Activated B cell treated with CpG ODN at 0.5 μM for 24 hours (primary cell): ENCODE results near the gene EVX2. TPM values are rescaled to one million over a fixed set of nuclear protein-coding genes. Genes with fewer than 3 reads are reported as not detected.
A peak's percentile ranks its signal among the peaks of the same experiment; 100 is the strongest.

Source experiments
- ATAC-seq: fragments of 200-7000 bp; cut with Tn5 transposase; one replicate; pipeline ENCODE4 v1.10.0; 2021; ENCODE audit warnings: low read depth, mild to moderate bottlenecking, moderate library complexity
- CTCF ChIA-PET: fragments of 350-600 bp; sonication (Branson Sonifier 250); formaldehyde crosslinking; loops from one replicate; lab custom pipeline; 2021; ENCODE audit warnings: antibody characterized with exemption; lab: Charles Lee
- POLR2A ChIA-PET: fragments of 350-600 bp; sonication (Branson Sonifier 250); formaldehyde crosslinking; loops from one replicate; lab custom pipeline; 2021; ENCODE audit warnings: antibody characterized with exemption; lab: Charles Lee
- DNase-seq: peaks from one replicate; pipeline ENCODE4 v3.0.0; 2022
- H3K27ac Mint-ChIP-seq: one replicate; pipeline ENCODE4 v1.8.0; 2020; ENCODE audit warnings: mixed read lengths
- H3K27me3 Mint-ChIP-seq: one replicate; pipeline ENCODE4 v1.8.0; 2021; ENCODE audit warnings: mixed read lengths
- H3K36me3 Mint-ChIP-seq: one replicate; pipeline ENCODE4 v1.8.0; 2021; ENCODE audit warnings: low read depth, mixed read lengths
- H3K4me1 Mint-ChIP-seq: one replicate; pipeline ENCODE4 v1.8.0; 2021; ENCODE audit warnings: mixed read lengths
- H3K4me3 Mint-ChIP-seq: one replicate; pipeline ENCODE4 v1.8.0; 2020; ENCODE audit warnings: mild to moderate bottlenecking, mixed read lengths
- H3K9me3 Mint-ChIP-seq: one replicate; pipeline ENCODE4 v1.8.0; 2020; ENCODE audit warnings: mixed read lengths
- intact Hi-C: fragments of 100-400 bp; cut with micrococcal nuclease; formaldehyde crosslinking; loops from one replicate; pipeline ENCODE4 v1.15.1; 2024
- total RNA-seq: library from RNA; stranded (reverse); gene quantifications from 2 replicates; pipeline ENCODE4 v1.2.3, GENCODE V29; 2022
- TF ChIP-seq, protein P1 (sequence below): fragments of 200-600 bp; IDR thresholded peaks from one replicate; pipeline ENCODE4 v1.8.0; 2022; ENCODE audit warnings: antibody characterized with exemption, mild to moderate bottlenecking

Gene EVX2
- total RNA-seq, 1 donor from 2014 or later = not detected

GRCh38 chr2:176088048-176088936, 4.5 kb upstream of the EVX2 start:
- Mint-ChIP-seq H3K27ac (no peak overlapping the region), H3K36me3 (no peaks in the 10 kb centered on the region), H3K27me3 (peaks cover 80% of the 10 kb centered on the region), H3K9me3 (peaks cover 3% of the 10 kb centered on the region), H3K4me1 (peaks cover 10% of the 10 kb centered on the region), H3K4me3 (peak overlapping the region; percentile 60)
- DNase-seq (no peak), ATAC-seq (no peak)
- TF ChIP-seq, protein P1, sequence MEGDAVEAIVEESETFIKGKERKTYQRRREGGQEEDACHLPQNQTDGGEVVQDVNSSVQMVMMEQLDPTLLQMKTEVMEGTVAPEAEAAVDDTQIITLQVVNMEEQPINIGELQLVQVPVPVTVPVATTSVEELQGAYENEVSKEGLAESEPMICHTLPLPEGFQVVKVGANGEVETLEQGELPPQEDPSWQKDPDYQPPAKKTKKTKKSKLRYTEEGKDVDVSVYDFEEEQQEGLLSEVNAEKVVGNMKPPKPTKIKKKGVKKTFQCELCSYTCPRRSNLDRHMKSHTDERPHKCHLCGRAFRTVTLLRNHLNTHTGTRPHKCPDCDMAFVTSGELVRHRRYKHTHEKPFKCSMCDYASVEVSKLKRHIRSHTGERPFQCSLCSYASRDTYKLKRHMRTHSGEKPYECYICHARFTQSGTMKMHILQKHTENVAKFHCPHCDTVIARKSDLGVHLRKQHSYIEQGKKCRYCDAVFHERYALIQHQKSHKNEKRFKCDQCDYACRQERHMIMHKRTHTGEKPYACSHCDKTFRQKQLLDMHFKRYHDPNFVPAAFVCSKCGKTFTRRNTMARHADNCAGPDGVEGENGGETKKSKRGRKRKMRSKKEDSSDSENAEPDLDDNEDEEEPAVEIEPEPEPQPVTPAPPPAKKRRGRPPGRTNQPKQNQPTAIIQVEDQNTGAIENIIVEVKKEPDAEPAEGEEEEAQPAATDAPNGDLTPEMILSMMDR = no peak
- ChIA-PET CTCF (no interaction called here), POLR2A (no interaction called here)
- intact Hi-C loops = no loop called here

GRCh38 chr2:176087330-176088047, 3.7 kb upstream of the EVX2 start:
- no peak for DNase-seq
- no peak overlapping the region for H3K4me3 Mint-ChIP-seq
- TF ChIP-seq, protein P1 = no peak
- CTCF ChIA-PET = no interaction called here
- H3K27ac Mint-ChIP-seq = no peak overlapping the region
- peaks cover 10% of the 10 kb centered on the region for H3K4me1 Mint-ChIP-seq
- ATAC-seq = no peak
- H3K9me3 Mint-ChIP-seq = peaks cover 3% of the 10 kb centered on the region
- intact Hi-C loops = no loop called here
- POLR2A ChIA-PET = no interaction called here
- peaks cover 84% of the 10 kb centered on the region for H3K27me3 Mint-ChIP-seq
- H3K36me3 Mint-ChIP-seq = no peaks in the 10 kb centered on the region

GRCh38 chr2:176085861-176086771, 2.4 kb upstream of the EVX2 start:
- CTCF ChIA-PET = no interaction called here
- H3K4me3 Mint-ChIP-seq = no peak overlapping the region
- no peaks in the 10 kb centered on the region for H3K36me3 Mint-ChIP-seq
- no peak overlapping the region for H3K27ac Mint-ChIP-seq
- H3K4me1 Mint-ChIP-seq = peaks cover 5% of the 10 kb centered on the region
- TF ChIP-seq, protein P1 = no peak
- intact Hi-C loops = loop anchor here (2.0 kb wide), 2 partner anchors 25 to 45 kb away; no protein-coding TSS in a partner anchor
- ATAC-seq (no peak), DNase-seq (peak; percentile 15)
- H3K9me3 Mint-ChIP-seq = peaks cover 3% of the 10 kb centered on the region
- H3K27me3 Mint-ChIP-seq = peaks cover 81% of the 10 kb centered on the region
- POLR2A ChIA-PET = no interaction called here

DNA sequence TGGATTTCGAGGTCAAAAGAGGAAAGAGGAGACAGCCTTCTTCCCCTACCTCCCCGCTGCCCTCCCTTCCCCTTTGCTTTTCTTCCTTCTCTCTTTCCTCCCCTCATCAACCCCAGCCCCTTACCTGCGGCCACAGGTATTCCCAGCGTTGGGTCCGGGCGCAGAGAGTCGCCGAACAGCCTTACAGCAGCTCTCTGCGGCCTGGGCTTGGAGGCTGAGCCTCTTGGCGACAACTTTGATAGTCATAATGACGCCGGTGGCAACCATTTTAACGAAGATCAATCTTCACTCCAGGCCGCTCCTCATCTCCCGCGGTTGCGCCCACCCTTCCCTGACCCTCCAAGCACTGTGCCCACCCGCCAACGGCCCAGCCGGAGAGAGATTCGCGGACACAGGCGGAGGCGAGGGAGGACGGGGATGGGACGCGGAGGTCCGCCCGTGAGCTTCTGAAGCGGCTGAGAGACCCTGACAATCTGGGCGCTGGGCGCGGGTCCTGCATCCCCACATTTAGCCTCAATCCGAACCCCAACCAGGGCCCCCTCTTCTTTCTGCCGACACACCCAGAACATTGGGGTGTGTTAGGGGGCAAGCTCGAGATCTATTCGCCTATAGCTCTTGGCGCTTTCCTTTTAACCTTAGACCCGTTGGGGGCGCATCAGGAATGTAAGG, 1.5 kb upstream of the EVX2 start:
- Mint-ChIP-seq H3K4me1 (peaks cover 5% of the 10 kb centered on the region), H3K27me3 (peaks cover 77% of the 10 kb centered on the region), H3K9me3 (peaks cover 3% of the 10 kb centered on the region), H3K27ac (peak overlapping the region; percentile 35), H3K36me3 (no peaks in the 10 kb centered on the region), H3K4me3 (no peak overlapping the region)
- CTCF ChIA-PET = no interaction called here
- POLR2A ChIA-PET = no interaction called here
- ATAC-seq (no peak), DNase-seq (no peak)
- intact Hi-C loops = loop anchor here (2.0 kb wide), 2 partner anchors 26 to 46 kb away; no protein-coding TSS in a partner anchor
- TF ChIP-seq, protein P1 = no peak
